Naive thymus-derived CD4-positive, alpha-beta T cell (primary cell): Measurements from ENCODE around the gene CCDC9. TPM values are rescaled to one million over a fixed set of nuclear protein-coding genes. Genes with fewer than 3 reads are reported as not detected.

ENCODE experiments used
- ATAC-seq: fragments of 150-1000 bp; cut with Tn5 transposase; 2 replicates; pipeline ENCODE4 v1.10.0; 2021; ENCODE audit warnings: mild to moderate bottlenecking, moderate library complexity
- CTCF ChIA-PET: fragments of 350-600 bp; sonication (Branson Sonifier 250); formaldehyde crosslinking; loops from one replicate; lab custom pipeline; 2021; ENCODE audit warnings: antibody characterized with exemption; lab: Charles Lee
- POLR2A ChIA-PET: fragments of 350-600 bp; sonication (Branson Sonifier 250); formaldehyde crosslinking; loops from one replicate; lab custom pipeline; 2021; ENCODE audit warnings: antibody characterized with exemption, inconsistent platforms; lab: Charles Lee
- DNase-seq, 9 donors: peaks; one replicate each; pipeline versions ENCODE4 v3.0.0 to v3.0.0-alpha.2; 2020 to 2022; ENCODE audit warnings: mixed read lengths in 1 of 9
- H3K27ac ChIP-seq: one replicate; pipeline ENCODE4 v1.7.0; 2013; ENCODE audit warnings: mild to moderate bottlenecking, low read depth, low read length, moderate library complexity
- H3K27me3 ChIP-seq, 2 donors: one replicate each; pipeline ENCODE4 v1.7.0; 2013; ENCODE audit warnings: low read length in 2 of 2, mild to moderate bottlenecking in 2 of 2, moderate library complexity in 2 of 2; ENCODE audit not compliant: control insufficient read depth in 2 of 2, insufficient read depth in 2 of 2
- H3K36me3 ChIP-seq, 3 experiments: 1 replicate in 2 of 3; 2 replicates in 1 of 3; pipeline ENCODE4 v1.7.0; 2013; ENCODE audit warnings: low read length in 3 of 3, mild to moderate bottlenecking in 3 of 3, moderate library complexity in 1 of 3; ENCODE audit not compliant: insufficient read depth in 3 of 3, control insufficient read depth in 2 of 3
- H3K4me1 ChIP-seq, 2 donors: one replicate each; pipeline ENCODE4 v1.7.0; 2013; ENCODE audit warnings: low read length in 2 of 2, mild to moderate bottlenecking in 2 of 2, moderate library complexity in 1 of 2; ENCODE audit not compliant: control insufficient read depth in 2 of 2, insufficient read depth in 2 of 2
- H3K4me3 ChIP-seq: 2 replicates; pipeline ENCODE4 v1.7.0; 2013; ENCODE audit warnings: mild to moderate bottlenecking, low read length
- H3K9me3 ChIP-seq, 3 experiments: 1 replicate in 2 of 3; 2 replicates in 1 of 3; pipeline ENCODE4 v1.7.0; 2013; ENCODE audit warnings: low read length in 3 of 3; ENCODE audit not compliant: control insufficient read depth in 2 of 3
- H3K27ac Mint-ChIP-seq, 9 donors: one replicate each; pipeline ENCODE4 v1.8.0; 2020 to 2022; ENCODE audit warnings: mixed read lengths in 9 of 9, mild to moderate bottlenecking in 8 of 9, moderate library complexity in 5 of 9, inconsistent platforms in 2 of 9
- H3K27me3 Mint-ChIP-seq, 5 donors: one replicate each; pipeline ENCODE4 v1.8.0; 2021 to 2022; ENCODE audit warnings: mixed read lengths in 5 of 5, mild to moderate bottlenecking in 1 of 5
- H3K36me3 Mint-ChIP-seq, 5 donors: one replicate each; pipeline ENCODE4 v1.8.0; 2020 to 2022; ENCODE audit warnings: mixed read lengths in 5 of 5, mild to moderate bottlenecking in 3 of 5, inconsistent platforms in 1 of 5
- H3K4me1 Mint-ChIP-seq, 7 donors: one replicate each; pipeline ENCODE4 v1.8.0; 2020 to 2022; ENCODE audit warnings: mixed read lengths in 7 of 7, mild to moderate bottlenecking in 3 of 7, inconsistent platforms in 1 of 7
- H3K4me3 Mint-ChIP-seq, 10 donors: one replicate each; pipeline ENCODE4 v1.8.0; 2020 to 2022; ENCODE audit warnings: mild to moderate bottlenecking in 10 of 10, mixed read lengths in 10 of 10, moderate library complexity in 6 of 10, inconsistent platforms in 2 of 10
- H3K9me3 Mint-ChIP-seq, 11 donors: one replicate each; pipeline ENCODE4 v1.8.0; 2020 to 2022; ENCODE audit warnings: mixed read lengths in 11 of 11, mild to moderate bottlenecking in 4 of 11, inconsistent platforms in 1 of 11, moderate library complexity in 1 of 11
- intact Hi-C, 2 donors: fragments of 100-400 bp; cut with micrococcal nuclease; formaldehyde crosslinking; loops; one replicate each; pipeline ENCODE4 v1.15.1; 2023
- polyA plus RNA-seq, 2 donors: library from polyadenylated mRNA; unstranded; fragments of 300-500 nt; fragmentation: Illumina TruSeq; gene quantifications; one replicate each; pipeline ENCODE4 v1.2.3, GENCODE V29; 2021
- total RNA-seq, 6 experiments: library from RNA in 5 of 6; stranded (reverse) in 5 of 6; gene quantifications; 1 replicate in 5 of 6; 2 replicates in 1 of 6; pipeline ENCODE4 v1.2.3 and lab custom pipeline; 2021 to 2026

The CCDC9 gene
- total and polyA plus RNA-seq, 7 experiments from 2014 or later = 8.5 to 80.0 (median 45.9) TPM

- Histone ChIP-seq H3K27ac (no peak overlapping the region), H3K4me3 (no peak overlapping the region), H3K36me3 (peaks cover 0 to 78% (median 16%) of the 10 kb centered on the region in 3 experiments), H3K9me3 (no peaks in the 10 kb centered on the region), H3K27me3 (no peaks in the 10 kb centered on the region), H3K4me1 (peaks cover 0 to 2% of the 10 kb centered on the region in 2 donors)
- ATAC-seq (no peak), DNase-seq (no peak)
- CTCF ChIA-PET = no interaction called here
- Mint-ChIP-seq H3K4me3 (no peak overlapping the region), H3K27me3 (no peaks in the 10 kb centered on the region), H3K27ac (no peak overlapping the region), H3K4me1 (peaks cover 8 to 14% (median 9%) of the 10 kb centered on the region in 7 donors), H3K36me3 (peaks cover 9 to 41% (median 21%) of the 10 kb centered on the region in 5 donors), H3K9me3 (no peaks in the 10 kb centered on the region)
- intact Hi-C loops = no loop called here
- POLR2A ChIA-PET = no interaction called here
Observed at GRCh38 chr19:47264629-47265028, 8.3 kb downstream of the CCDC9 start.

DNA sequence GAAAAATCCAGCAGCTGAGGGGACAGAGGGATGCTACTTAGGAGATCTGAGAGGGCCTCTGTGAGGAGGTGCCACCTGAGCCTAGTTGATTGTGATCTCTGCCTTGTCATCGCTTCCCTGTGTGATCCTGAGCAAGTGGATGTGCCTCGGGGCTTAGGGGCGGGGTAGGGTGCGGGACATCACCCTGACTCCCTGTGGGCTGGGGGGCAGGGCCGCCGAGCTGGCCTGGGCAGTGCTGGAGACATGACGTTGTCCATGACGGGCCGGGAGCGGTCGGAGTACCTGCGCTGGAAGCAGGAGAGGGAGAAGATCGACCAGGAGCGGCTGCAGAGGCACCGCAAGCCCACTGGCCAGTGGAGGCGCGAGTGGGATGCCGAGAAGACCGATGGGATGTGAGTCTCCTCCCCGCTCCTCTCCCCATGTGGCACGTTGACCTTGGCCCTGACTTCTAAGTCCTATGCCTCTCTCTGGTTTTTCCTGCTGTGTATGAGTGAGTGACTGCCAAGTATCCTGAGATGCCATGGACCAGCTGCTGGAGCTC, 10.1 kb downstream of the CCDC9 start:
- DNase-seq (no peak), ATAC-seq (no peak)
- H3K4me1 ChIP-seq = no peaks in the 10 kb centered on the region
- H3K36me3 ChIP-seq = peaks cover 0 to 79% (median 15%) of the 10 kb centered on the region in 3 experiments
- H3K9me3 ChIP-seq = no peaks in the 10 kb centered on the region
- ChIA-PET POLR2A (no interaction called here), CTCF (interaction anchor here (0.7 kb wide), 1 partner anchor 236 kb away, joined by 3 read pairs; no protein-coding TSS in a partner anchor)
- Mint-ChIP-seq H3K4me3 (no peak overlapping the region), H3K36me3 (peaks cover 0 to 44% (median 12%) of the 10 kb centered on the region in 5 donors), H3K27ac (no peak overlapping the region), H3K4me1 (peaks cover 0 to 4% (median 0%) of the 10 kb centered on the region in 7 donors), H3K9me3 (no peaks in the 10 kb centered on the region), H3K27me3 (no peaks in the 10 kb centered on the region)
- H3K4me3 ChIP-seq = no peak overlapping the region
- no peak overlapping the region for H3K27ac ChIP-seq
- intact Hi-C loops = no loop called here
- H3K27me3 ChIP-seq = no peaks in the 10 kb centered on the region

- peaks cover 2 to 10% (median 4%) of the 10 kb centered on the region in 7 donors for H3K4me1 Mint-ChIP-seq
- Histone ChIP-seq H3K4me1 (no peaks in the 10 kb centered on the region), H3K27ac (no peak overlapping the region), H3K36me3 (peaks cover 0 to 80% (median 14%) of the 10 kb centered on the region in 3 experiments), H3K4me3 (no peak overlapping the region), H3K27me3 (no peaks in the 10 kb centered on the region), H3K9me3 (no peaks in the 10 kb centered on the region)
- POLR2A ChIA-PET = interaction anchor here (0.6 kb wide), 1 partner anchor 154 kb away, joined by 3 read pairs; the partner anchor contains the start of gene ZC3H4
- H3K27ac Mint-ChIP-seq = no peak overlapping the region
- ATAC-seq = no peak
- CTCF ChIA-PET = no interaction called here
- H3K9me3 Mint-ChIP-seq = no peaks in the 10 kb centered on the region
- no peak for DNase-seq
- no peaks in the 10 kb centered on the region for H3K27me3 Mint-ChIP-seq
- H3K36me3 Mint-ChIP-seq = peaks cover 0 to 42% (median 12%) of the 10 kb centered on the region in 5 donors
- H3K4me3 Mint-ChIP-seq = no peak overlapping the region
- intact Hi-C loops = no loop called here
Observed at GRCh38 chr19:47267350-47267759, 11.0 kb downstream of the CCDC9 start.

DNA sequence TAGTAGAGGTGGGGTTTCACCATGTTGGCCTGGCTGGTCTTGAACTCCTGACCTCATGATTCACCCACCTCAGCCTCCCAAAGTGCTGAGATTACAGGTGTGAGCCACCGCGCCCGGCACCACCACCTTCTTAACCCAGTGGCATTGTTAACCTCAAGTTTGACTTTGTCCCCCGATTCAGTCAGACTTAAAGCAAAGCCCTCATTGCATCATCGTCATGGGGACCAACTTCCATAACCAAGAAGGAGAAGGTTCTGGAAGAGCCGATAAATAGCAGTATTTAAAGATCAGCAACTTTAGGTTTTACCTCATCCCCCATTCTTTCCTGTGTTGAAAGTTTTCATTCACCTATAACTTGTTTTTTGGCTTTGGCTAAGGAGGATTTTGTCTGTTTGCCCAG, 11.7 kb downstream of the CCDC9 start:
- Mint-ChIP-seq H3K4me1 (peaks cover 9 to 17% (median 10%) of the 10 kb centered on the region in 7 donors), H3K9me3 (no peaks in the 10 kb centered on the region), H3K36me3 (peaks cover 0 to 40% (median 12%) of the 10 kb centered on the region in 5 donors), H3K4me3 (no peak overlapping the region), H3K27me3 (no peaks in the 10 kb centered on the region), H3K27ac (peak overlapping the region in 3 of 9 donors; percentile 10 to 40 (median 22))
- H3K4me3 ChIP-seq = no peak overlapping the region
- intact Hi-C loops = no loop called here
- DNase-seq = no peak
- H3K9me3 ChIP-seq = no peaks in the 10 kb centered on the region
- no peak for ATAC-seq
- CTCF ChIA-PET = no interaction called here
- no peak overlapping the region for H3K27ac ChIP-seq
- POLR2A ChIA-PET = interaction anchor here (0.6 kb wide), 1 partner anchor 154 kb away, joined by 3 read pairs; the partner anchor contains the start of gene ZC3H4
- no peaks in the 10 kb centered on the region for H3K27me3 ChIP-seq
- peaks cover 0 to 5% of the 10 kb centered on the region in 2 donors for H3K4me1 ChIP-seq
- peaks cover 0 to 73% (median 10%) of the 10 kb centered on the region in 3 experiments for H3K36me3 ChIP-seq

- H3K36me3 ChIP-seq = peaks cover 0 to 62% (median 6%) of the 10 kb centered on the region in 3 experiments
- peaks cover 0 to 35% (median 7%) of the 10 kb centered on the region in 5 donors for H3K36me3 Mint-ChIP-seq
- no peak overlapping the region for H3K4me3 ChIP-seq
- DNase-seq (no peak), ATAC-seq (no peak)
- intact Hi-C loops = no loop called here
- no peak overlapping the region for H3K4me3 Mint-ChIP-seq
- POLR2A ChIA-PET = no interaction called here
- no peak overlapping the region for H3K27ac Mint-ChIP-seq
- H3K27me3 ChIP-seq = no peaks in the 10 kb centered on the region
- H3K4me1 ChIP-seq = peaks cover 0 to 7% of the 10 kb centered on the region in 2 donors
- H3K9me3 Mint-ChIP-seq = no peaks in the 10 kb centered on the region
- H3K27ac ChIP-seq = no peak overlapping the region
- no peaks in the 10 kb centered on the region for H3K27me3 Mint-ChIP-seq
- no peaks in the 10 kb centered on the region for H3K9me3 ChIP-seq
- CTCF ChIA-PET = no interaction called here
- peaks cover 10 to 17% (median 11%) of the 10 kb centered on the region in 7 donors for H3K4me1 Mint-ChIP-seq
Observed at GRCh38 chr19:47269596-47269995, 13.3 kb downstream of the CCDC9 start.

DNA sequence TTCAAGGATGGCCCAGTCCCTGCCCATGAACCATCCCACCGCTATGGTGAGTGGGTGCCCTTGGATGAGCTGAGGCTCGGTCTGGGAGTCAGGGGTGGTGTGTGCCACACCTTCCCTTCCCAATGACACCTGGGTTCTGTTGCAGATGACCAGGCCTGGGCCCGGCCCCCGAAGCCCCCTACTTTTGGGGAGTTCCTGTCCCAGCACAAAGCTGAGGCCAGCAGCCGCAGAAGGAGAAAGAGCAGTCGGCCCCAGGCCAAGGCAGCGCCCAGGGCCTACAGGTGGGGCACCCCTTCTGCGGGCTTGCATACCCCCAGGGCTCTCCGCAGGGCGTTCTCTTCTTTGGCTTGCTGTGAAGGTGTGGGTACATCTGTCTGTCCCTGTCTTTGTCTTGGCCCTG, 14.1 kb downstream of the CCDC9 start:
- H3K27me3 ChIP-seq = no peaks in the 10 kb centered on the region
- Mint-ChIP-seq H3K4me1 (peaks cover 12 to 19% (median 13%) of the 10 kb centered on the region in 7 donors), H3K27me3 (no peaks in the 10 kb centered on the region), H3K36me3 (peaks cover 0 to 32% (median 5%) of the 10 kb centered on the region in 5 donors), H3K27ac (peak overlapping the region in 2 of 9 donors; percentile 28 to 62), H3K9me3 (no peaks in the 10 kb centered on the region), H3K4me3 (no peak overlapping the region)
- H3K9me3 ChIP-seq = no peaks in the 10 kb centered on the region
- intact Hi-C loops = loop anchor here (5.0 to 10.0 kb wide), 6 partner anchors 337 to 1556 kb away; partner anchors contain the start of genes BICRA (in 1 of the 2), MYPOP (in 1 of the 2), PRKD2 (in 1 of the 2) and SLC1A5 (in 1 of the 2)
- no peak overlapping the region for H3K4me3 ChIP-seq
- POLR2A ChIA-PET = no interaction called here
- peaks cover 0 to 54% (median 0%) of the 10 kb centered on the region in 3 experiments for H3K36me3 ChIP-seq
- no peak for DNase-seq
- peaks cover 2 to 11% of the 10 kb centered on the region in 2 donors for H3K4me1 ChIP-seq
- no peak for ATAC-seq
- CTCF ChIA-PET = no interaction called here
- H3K27ac ChIP-seq = no peak overlapping the region
